GM12878 (cell line): ENCODE results near the gene AIRE.
A peak's percentile ranks its signal among the peaks of the same experiment; 100 is the strongest.

Experiments
- CTCF ChIP-seq, 3 experiments: IDR thresholded peaks in 2 of 3; conservative IDR thresholded peaks in 1 of 3; 2 replicates each; pipeline ENCODE4 v1.5.1; 2011; ENCODE audit warnings: low read depth in 3 of 3, low read length in 3 of 3, mild to moderate bottlenecking in 3 of 3, control low read depth in 2 of 3, moderate library complexity in 2 of 3, inconsistent platforms in 1 of 3, mixed read lengths in 1 of 3; ENCODE audit not compliant: control insufficient read depth in 2 of 3, insufficient read depth in 1 of 3; ENCODE audit errors: extremely low read depth in 1 of 3
- GABPA ChIP-seq: IDR thresholded peaks from 2 replicates; pipeline ENCODE4 v1.6.1; 2014; ENCODE audit warnings: antibody characterized with exemption, low read depth, mild to moderate bottlenecking, inconsistent platforms
- HCFC1 ChIP-seq: fragments of 150-350 bp; IDR thresholded peaks from 2 replicates; pipeline ENCODE4 v1.6.1; 2014; ENCODE audit warnings: low read length
- HDAC6 ChIP-seq: fragments of 200-600 bp; sonication (generic); IDR thresholded peaks from one replicate; pipeline ENCODE4 v1.8.0; 2017; ENCODE audit warnings: antibody characterized with exemption; ENCODE audit not compliant: unreplicated experiment
- MTA2 ChIP-seq: fragments of 450-650 bp; IDR thresholded peaks from 2 replicates; pipeline ENCODE4 v1.6.1; 2016; ENCODE audit warnings: low read depth, mild to moderate bottlenecking, moderate library complexity
- MYC ChIP-seq: IDR thresholded peaks from 2 replicates; pipeline ENCODE4 v1.6.1; 2011; ENCODE audit warnings: mild to moderate bottlenecking, low read length, moderate library complexity, inconsistent platforms; ENCODE audit not compliant: insufficient read depth, insufficient replicate concordance, insufficient read length, severe bottlenecking
- NFYB ChIP-seq: IDR thresholded peaks from 2 replicates; pipeline ENCODE4 v1.6.1; 2011; ENCODE audit warnings: low read depth, mild to moderate bottlenecking, low read length, improper control_type of control experiment, moderate library complexity; ENCODE audit not compliant: insufficient read depth
- POLR2AphosphoS5 ChIP-seq: IDR thresholded peaks from 2 replicates; pipeline ENCODE4 v1.6.1; 2011; ENCODE audit warnings: mild to moderate bottlenecking, low read length, inconsistent platforms
- RAD21 ChIP-seq: IDR thresholded peaks from 2 replicates; pipeline ENCODE4 v1.6.1; 2011; ENCODE audit warnings: mild to moderate bottlenecking, low read depth, low read length, moderate library complexity; ENCODE audit not compliant: insufficient read depth
- TAF1 ChIP-seq: IDR thresholded peaks from 2 replicates; pipeline ENCODE4 v1.6.1; 2011; ENCODE audit warnings: mild to moderate bottlenecking, low read depth, low read length, borderline replicate concordance
- USF1 ChIP-seq: IDR thresholded peaks from 2 replicates; pipeline ENCODE4 v1.6.1; 2011; ENCODE audit warnings: borderline replicate concordance, low read depth, mild to moderate bottlenecking, moderate library complexity, mixed read lengths, low read length; ENCODE audit not compliant: insufficient read depth; ENCODE audit errors: extremely low read length

GRCh38 chr21:44331650-44332307, 46.1 kb downstream of the AIRE start:
- TF ChIP-seq CTCF (IDR thresholded peaks at IDR 0.05 in 2 of 3, conservative IDR thresholded peaks at IDR 0.05 in 1 of 3; ENCODE audit: control insufficient read depth in 2 of 3, extremely low read depth in 1 of 3, insufficient read depth in 1 of 3, low read depth in 3 of 3, low read length in 3 of 3) (no peak), NFYB (no peak), HDAC6 (no peak), USF1 (no peak), MYC (no peak), TAF1 (no peak), GABPA (no peak), POLR2AphosphoS5 (peak; percentile 57; the same call in 1 of the 2 replicates), RAD21 (no peak), MTA2 (no peak), HCFC1 (no peak)
